PC-3 (cell line): ENCODE measurements around the gene IRF3.

Experiments
- CTCF ChIP-seq: fragments of 300-600 bp; sonication (generic); conservative IDR thresholded peaks from 2 replicates; pipeline ENCODE4 v1.5.1; 2017; ENCODE audit warnings: antibody characterized with exemption, low read depth, mild to moderate bottlenecking, low read length
- EZH2phosphoT487 ChIP-seq: fragments of 300-600 bp; sonication (generic); IDR thresholded peaks from 2 replicates; pipeline ENCODE4 v1.6.1; 2018; ENCODE audit warnings: mild to moderate bottlenecking, antibody characterized with exemption, low read length, borderline replicate concordance

GRCh38 chr19:49690079-49690655, 24.5 kb upstream of the IRF3 start:
- TF ChIP-seq CTCF = peak; percentile 41; the same call in 1 of the 2 replicates
- TF ChIP-seq EZH2phosphoT487 = no peak
